Panc1 (cell line): Measurements from ENCODE around the gene YWHAG. TPM values are rescaled to one million over a fixed set of nuclear protein-coding genes. Genes with fewer than 3 reads are reported as not detected.

Source experiments
- ATAC-seq: fragments of 200-7000 bp; cut with Tn5 transposase; 2 replicates; pipeline ENCODE4 v1.9.1; 2020; ENCODE audit warnings: mild to moderate bottlenecking, moderate library complexity
- BruUV-seq: library from RNA; stranded (reverse); fragments of 400-500 nt; replicated peaks from 2 replicates; lab custom pipeline; 2021; lab: Mats Ljungman, UMichigan
- CTCF ChIA-PET: fragments of 300-600 bp; sonication (Branson Sonifier 250); formaldehyde crosslinking; loops from one replicate; lab custom pipeline; 2022; ENCODE audit warnings: antibody characterized with exemption; lab: Charles Lee
- POLR2A ChIA-PET: fragments of 300-600 bp; sonication (Branson Sonifier 250); formaldehyde crosslinking; loops from one replicate; lab custom pipeline; 2022; ENCODE audit warnings: antibody characterized with exemption; lab: Charles Lee
- DNase-seq: peaks from one replicate; pipeline ENCODE4 v3.0.0-alpha.2; 2010; ENCODE audit warnings: low read depth, low spot score
- H3K27ac ChIP-seq: 2 replicates; pipeline ENCODE4 v1.5.1; 2011; ENCODE audit warnings: mild to moderate bottlenecking, low read length, inconsistent platforms
- H3K27me3 ChIP-seq: fragments of 200-500 bp; sonication (Bioruptor generic); 2 replicates; pipeline ENCODE4 v1.6.0; 2014; ENCODE audit warnings: low read length, inconsistent platforms; ENCODE audit not compliant: control insufficient read depth, insufficient read depth
- H3K36me3 ChIP-seq: fragments of 200-500 bp; sonication (Bioruptor generic); 2 replicates; pipeline ENCODE4 v1.5.1; 2014; ENCODE audit warnings: inconsistent platforms, mild to moderate bottlenecking, low read length, moderate library complexity; ENCODE audit not compliant: control insufficient read depth, insufficient read depth
- H3K4me1 ChIP-seq: 2 replicates; pipeline ENCODE4 v1.5.1; 2011; ENCODE audit warnings: inconsistent platforms, mild to moderate bottlenecking, low read length, moderate library complexity; ENCODE audit not compliant: control insufficient read depth, insufficient read depth
- H3K4me3 ChIP-seq, 2 experiments: 2 replicates each; pipeline ENCODE4 v1.5.1; 2011 to 2012; ENCODE audit warnings: low read depth in 2 of 2, low read length in 2 of 2, mild to moderate bottlenecking in 2 of 2, inconsistent platforms in 1 of 2, moderate library complexity in 1 of 2
- H3K9me3 ChIP-seq: fragments of 200-500 bp; sonication (Bioruptor generic); 2 replicates; pipeline ENCODE4 v1.5.1; 2014; ENCODE audit warnings: low read depth, mild to moderate bottlenecking, inconsistent platforms, low read length, moderate library complexity; ENCODE audit not compliant: control insufficient read depth, insufficient read depth
- POLR2AphosphoS5 ChIP-seq: IDR thresholded peaks from 2 replicates; pipeline ENCODE4 v1.6.1; 2012; ENCODE audit warnings: mild to moderate bottlenecking, low read depth, low read length, moderate library complexity
- SIN3A ChIP-seq: IDR thresholded peaks from 2 replicates; pipeline ENCODE4 v1.6.1; 2012; ENCODE audit warnings: low read depth, mild to moderate bottlenecking, low read length, moderate library complexity, borderline replicate concordance; ENCODE audit not compliant: insufficient read depth
- TCF7L2 ChIP-seq: IDR thresholded peaks from 2 replicates; pipeline ENCODE4 v1.6.1; 2011; ENCODE audit warnings: mild to moderate bottlenecking, low read depth, low read length, inconsistent platforms
- in situ Hi-C: cut with HindIII; loops from 2 replicates; pipeline ENCODE4 v1.10.0; 2016; ENCODE audit warnings: low sequenced_read_pairs, low pct_unique_long_range_greater_than_20kb
- intact Hi-C: fragments of 100-400 bp; cut with micrococcal nuclease; formaldehyde crosslinking; loops from one replicate; pipeline ENCODE4 v1.10.0; 2022; ENCODE audit not compliant: unreplicated experiment
- total RNA-seq: library from RNA; stranded (reverse); gene quantifications from one replicate; pipeline ENCODE4 v1.2.1, GENCODE V29; 2021; ENCODE audit not compliant: unreplicated experiment
- TF ChIP-seq, protein P1 (sequence below): fragments of 450-650 bp; IDR thresholded peaks from 2 replicates; pipeline ENCODE4 v1.5.1; 2017; ENCODE audit warnings: mild to moderate bottlenecking
- TF ChIP-seq, protein P2 (sequence below), 2 experiments: IDR thresholded peaks; 2 replicates each; pipeline ENCODE4 v1.6.1; 2011 to 2012; ENCODE audit warnings: low read depth in 2 of 2, control low read depth in 1 of 2, low read length in 1 of 2, mild to moderate bottlenecking in 1 of 2, moderate library complexity in 1 of 2; ENCODE audit not compliant: insufficient read depth in 1 of 2

Gene YWHAG
- total RNA-seq, 1 experiment from 2014 or later = 210 TPM

DNA sequence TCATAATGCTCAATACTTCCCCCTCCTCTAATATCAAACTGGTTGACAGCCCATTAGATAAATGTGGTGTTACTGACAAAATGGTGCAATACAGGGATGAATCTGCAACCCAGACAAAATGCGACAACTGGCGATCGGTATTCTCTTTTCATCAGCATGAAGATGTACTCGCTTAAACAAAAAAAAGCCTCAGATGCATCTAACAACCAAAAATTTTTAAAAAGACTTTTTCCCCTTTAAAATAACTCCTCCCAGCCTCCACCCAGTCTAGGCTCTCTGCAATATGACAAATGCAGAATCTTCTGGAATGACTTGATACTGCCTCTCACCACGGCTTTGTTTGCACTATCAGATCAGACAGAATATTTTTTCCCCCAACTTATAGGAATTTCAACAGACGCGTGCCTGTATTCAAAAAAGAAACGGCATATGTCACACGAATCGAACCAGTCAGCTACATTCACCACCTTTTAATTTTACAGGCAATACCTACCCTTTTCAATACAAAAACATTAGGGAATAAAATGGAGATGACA lies 1.2 kb downstream of the YWHAG start:
- Histone ChIP-seq H3K36me3 (peaks cover 19% of the 10 kb centered on the region), H3K9me3 (no peaks in the 10 kb centered on the region), H3K27ac (peak overlapping the region; percentile 96), H3K4me1 (peaks cover 25% of the 10 kb centered on the region), H3K27me3 (no peaks in the 10 kb centered on the region), H3K4me3 (peak overlapping the region; percentile 87 to 99)
- DNase-seq (no peak), ATAC-seq (no peak)
- ChIA-PET CTCF (no interaction called here), POLR2A (interaction anchor here (0.6 kb wide), 1 partner anchor 56 kb away, joined by 3 read pairs; no protein-coding TSS in a partner anchor)
- intact Hi-C loops (no loop called here), in situ Hi-C loops (no loop called here)
- BruUV-seq = no TSS peak
- TF ChIP-seq TCF7L2 = no peak
- TF ChIP-seq, protein P1, sequence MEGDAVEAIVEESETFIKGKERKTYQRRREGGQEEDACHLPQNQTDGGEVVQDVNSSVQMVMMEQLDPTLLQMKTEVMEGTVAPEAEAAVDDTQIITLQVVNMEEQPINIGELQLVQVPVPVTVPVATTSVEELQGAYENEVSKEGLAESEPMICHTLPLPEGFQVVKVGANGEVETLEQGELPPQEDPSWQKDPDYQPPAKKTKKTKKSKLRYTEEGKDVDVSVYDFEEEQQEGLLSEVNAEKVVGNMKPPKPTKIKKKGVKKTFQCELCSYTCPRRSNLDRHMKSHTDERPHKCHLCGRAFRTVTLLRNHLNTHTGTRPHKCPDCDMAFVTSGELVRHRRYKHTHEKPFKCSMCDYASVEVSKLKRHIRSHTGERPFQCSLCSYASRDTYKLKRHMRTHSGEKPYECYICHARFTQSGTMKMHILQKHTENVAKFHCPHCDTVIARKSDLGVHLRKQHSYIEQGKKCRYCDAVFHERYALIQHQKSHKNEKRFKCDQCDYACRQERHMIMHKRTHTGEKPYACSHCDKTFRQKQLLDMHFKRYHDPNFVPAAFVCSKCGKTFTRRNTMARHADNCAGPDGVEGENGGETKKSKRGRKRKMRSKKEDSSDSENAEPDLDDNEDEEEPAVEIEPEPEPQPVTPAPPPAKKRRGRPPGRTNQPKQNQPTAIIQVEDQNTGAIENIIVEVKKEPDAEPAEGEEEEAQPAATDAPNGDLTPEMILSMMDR = no peak
- TF ChIP-seq SIN3A = no peak
- TF ChIP-seq, protein P2, sequence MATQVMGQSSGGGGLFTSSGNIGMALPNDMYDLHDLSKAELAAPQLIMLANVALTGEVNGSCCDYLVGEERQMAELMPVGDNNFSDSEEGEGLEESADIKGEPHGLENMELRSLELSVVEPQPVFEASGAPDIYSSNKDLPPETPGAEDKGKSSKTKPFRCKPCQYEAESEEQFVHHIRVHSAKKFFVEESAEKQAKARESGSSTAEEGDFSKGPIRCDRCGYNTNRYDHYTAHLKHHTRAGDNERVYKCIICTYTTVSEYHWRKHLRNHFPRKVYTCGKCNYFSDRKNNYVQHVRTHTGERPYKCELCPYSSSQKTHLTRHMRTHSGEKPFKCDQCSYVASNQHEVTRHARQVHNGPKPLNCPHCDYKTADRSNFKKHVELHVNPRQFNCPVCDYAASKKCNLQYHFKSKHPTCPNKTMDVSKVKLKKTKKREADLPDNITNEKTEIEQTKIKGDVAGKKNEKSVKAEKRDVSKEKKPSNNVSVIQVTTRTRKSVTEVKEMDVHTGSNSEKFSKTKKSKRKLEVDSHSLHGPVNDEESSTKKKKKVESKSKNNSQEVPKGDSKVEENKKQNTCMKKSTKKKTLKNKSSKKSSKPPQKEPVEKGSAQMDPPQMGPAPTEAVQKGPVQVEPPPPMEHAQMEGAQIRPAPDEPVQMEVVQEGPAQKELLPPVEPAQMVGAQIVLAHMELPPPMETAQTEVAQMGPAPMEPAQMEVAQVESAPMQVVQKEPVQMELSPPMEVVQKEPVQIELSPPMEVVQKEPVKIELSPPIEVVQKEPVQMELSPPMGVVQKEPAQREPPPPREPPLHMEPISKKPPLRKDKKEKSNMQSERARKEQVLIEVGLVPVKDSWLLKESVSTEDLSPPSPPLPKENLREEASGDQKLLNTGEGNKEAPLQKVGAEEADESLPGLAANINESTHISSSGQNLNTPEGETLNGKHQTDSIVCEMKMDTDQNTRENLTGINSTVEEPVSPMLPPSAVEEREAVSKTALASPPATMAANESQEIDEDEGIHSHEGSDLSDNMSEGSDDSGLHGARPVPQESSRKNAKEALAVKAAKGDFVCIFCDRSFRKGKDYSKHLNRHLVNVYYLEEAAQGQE (IDR thresholded peaks at IDR 0.05; ENCODE audit: insufficient read depth in 1 of 2, low read depth in 2 of 2, low read length in 1 of 2) = no peak
- TF ChIP-seq POLR2AphosphoS5 = no peak

DNA sequence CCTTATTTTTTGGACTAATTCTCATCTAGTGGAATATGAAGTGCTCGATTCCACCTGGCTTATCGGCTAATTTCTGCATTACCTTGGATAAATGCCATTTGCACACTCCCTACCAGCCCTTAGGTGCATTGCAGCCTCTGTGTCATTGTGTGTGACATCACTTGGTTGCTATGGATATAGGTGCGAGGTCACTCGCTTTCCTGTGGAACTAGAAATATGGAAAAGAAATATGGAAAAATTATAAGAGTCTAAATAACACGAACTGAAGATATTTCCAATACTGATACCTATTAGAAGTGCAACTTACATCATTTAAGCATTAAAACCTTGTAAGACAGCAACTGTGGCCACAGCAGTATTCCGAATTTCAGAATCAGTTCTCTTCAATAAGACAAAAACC lies 2.0 kb downstream of the YWHAG start:
- peaks cover 25% of the 10 kb centered on the region for H3K4me1 ChIP-seq
- ATAC-seq (no peak), DNase-seq (no peak)
- TF ChIP-seq, protein P1 = no peak
- TF ChIP-seq TCF7L2 (no peak), POLR2AphosphoS5 (no peak), SIN3A (no peak)
- TF ChIP-seq, protein P2 (IDR thresholded peaks at IDR 0.05; ENCODE audit: insufficient read depth in 1 of 2, low read depth in 2 of 2, low read length in 1 of 2) = no peak
- no peaks in the 10 kb centered on the region for H3K27me3 ChIP-seq
- intact Hi-C loops (no loop called here), in situ Hi-C loops (no loop called here)
- ChIA-PET POLR2A (no interaction called here), CTCF (no interaction called here)
- H3K4me3 ChIP-seq = peak overlapping the region; percentile 87 to 99
- TSS peak; percentile 79 for BruUV-seq
- H3K27ac ChIP-seq = peak overlapping the region; percentile 96
- no peaks in the 10 kb centered on the region for H3K9me3 ChIP-seq
- H3K36me3 ChIP-seq = peaks cover 19% of the 10 kb centered on the region
